Middle frontal gyrus (tissue), 1 donor: ENCODE results near the gene SMURF1.

Experiments
- DNase-seq: peaks from one replicate; pipeline ENCODE4 v3.0.0-alpha.2; 2015; ENCODE audit warnings: low spot score; ENCODE audit errors: extremely low spot score

SMURF1 gene

DNA sequence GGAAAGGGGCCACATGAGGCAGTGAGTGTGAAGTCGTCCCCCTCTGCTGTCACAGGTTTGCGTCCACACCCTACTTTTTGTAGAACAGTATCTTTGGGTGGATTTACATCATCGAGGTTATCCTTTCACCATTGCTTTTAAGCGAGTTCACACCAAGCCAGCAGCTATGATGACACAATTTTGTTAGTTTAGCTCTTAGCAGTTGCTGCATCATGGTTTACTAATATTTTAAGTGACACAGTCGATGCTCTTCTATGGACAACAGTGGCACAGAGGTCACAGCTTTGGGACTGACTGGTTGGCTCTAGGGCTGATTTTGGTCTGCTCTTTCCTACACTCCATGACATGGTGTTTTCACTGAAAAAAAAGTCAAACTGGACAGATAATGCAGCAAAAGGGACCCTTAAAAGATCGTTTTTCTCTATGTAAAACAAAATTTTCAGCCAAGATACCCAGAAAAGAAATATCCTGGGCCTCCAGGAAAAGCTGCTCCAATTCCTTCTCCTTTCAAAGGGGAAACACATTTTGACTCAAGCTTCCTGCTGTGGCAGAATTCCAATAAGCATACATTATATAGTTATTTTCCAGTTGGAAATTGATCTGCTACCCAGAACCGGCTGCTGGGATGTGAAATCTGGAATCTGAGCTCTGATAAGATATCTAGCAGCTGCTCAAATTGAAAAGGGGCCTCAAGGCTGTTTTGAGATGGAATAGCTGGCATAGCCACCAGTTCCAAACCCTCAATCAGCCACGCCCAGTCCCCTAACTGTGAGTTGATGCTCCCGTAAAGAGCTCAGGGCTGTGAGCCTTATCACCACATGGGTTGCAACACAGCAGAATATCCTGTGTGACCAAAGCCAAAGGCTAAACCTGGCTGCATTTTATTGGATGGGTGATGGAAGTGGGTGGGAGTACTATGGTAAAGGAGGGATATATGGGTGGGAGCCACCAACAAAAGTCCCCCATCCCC is 114.2 kb downstream of the SMURF1 start:
- DNase-seq: no peak

DNA sequence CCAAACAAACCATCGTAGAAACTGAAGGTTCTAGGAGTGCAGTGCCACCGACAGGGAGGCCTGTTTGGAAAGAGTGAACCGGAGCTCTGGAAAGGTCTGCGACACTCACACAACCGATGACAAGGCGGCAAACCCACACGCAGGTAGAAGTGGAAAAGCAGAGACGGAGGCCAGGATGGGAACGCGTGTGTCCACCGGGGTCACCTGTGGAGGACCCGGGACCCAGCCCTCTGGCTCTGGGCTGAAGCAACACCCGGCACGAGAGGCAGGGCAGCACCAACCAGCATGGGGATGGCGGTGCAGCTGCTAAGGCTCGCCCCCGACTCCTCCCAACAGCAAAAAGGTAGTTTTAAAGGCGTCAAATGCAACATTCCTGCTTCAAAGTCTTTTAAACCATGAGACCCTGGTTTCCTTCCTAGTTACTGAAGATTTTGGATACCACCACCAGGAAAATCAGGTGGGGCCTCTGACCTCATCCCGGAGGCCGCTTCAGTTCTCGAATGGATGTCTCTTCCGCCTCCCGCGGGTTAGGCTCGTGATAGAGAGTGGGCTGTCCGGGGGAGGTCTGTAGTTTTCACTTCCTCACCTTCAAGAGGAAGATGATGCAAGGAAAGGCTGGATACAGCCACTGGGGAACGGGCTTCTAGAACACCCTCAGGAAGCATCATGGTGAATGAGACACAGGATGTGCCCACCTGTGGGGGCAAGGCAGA is 115.5 kb downstream of the SMURF1 start:
- DNase-seq: no peak

- DNase-seq: no peak
Measured at GRCh38 chr7:99027841-99028240, 116.1 kb downstream of the SMURF1 start.

DNA sequence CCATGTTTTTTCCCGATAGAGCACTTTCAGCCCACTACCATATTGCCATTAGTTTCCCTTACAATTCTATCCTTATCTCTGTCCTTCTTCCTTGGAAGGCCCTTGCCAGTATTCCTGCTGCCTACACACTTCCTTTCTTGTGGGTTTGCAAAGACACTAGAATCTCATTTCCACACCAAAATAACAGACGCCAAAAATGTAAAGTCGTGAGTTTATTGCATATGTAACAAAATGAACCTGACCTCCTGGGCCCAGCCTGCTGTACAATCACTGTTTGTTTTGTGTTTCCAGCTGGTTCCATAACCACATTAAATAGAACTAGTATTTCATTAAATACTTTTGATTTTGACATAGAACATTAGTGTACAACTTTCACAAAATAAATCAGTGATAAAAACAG is 116.7 kb downstream of the SMURF1 start:
- DNase-seq: no peak

DNA sequence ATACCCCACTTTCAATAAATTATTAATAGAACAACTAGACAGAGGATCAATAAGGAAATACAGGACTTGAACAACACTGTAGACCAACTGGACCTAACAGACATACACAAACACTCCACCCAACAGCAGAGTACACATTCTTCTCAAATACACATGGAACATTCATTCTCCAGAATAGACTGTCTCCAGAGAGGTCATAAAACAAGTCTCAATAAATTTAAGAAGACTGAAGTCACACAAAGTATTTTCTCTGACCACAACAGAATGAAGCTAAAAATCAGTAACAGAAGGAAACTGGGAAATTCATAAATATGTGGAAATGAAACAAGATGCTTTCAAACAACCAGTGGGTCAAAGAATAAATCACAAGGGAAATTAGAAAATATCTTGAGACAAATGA is 119.8 kb downstream of the SMURF1 start:
- no peak for DNase-seq

- DNase-seq: no peak
Measured at GRCh38 chr7:99021941-99022560, 121.9 kb downstream of the SMURF1 start.

DNA sequence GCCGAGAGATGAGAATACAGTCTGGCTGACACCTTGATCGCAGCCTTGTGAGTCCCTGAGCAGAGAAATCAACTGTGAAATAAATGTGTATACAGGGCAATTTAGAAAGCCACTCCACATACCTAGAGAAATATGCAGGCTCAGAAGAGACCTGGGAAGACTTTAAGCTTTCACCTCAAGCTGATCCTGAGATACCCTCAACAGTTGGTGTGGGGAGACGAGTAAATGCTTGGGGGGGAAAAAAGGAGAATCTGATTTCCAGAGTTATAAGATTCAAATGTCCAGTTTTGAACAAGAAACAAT is 123.5 kb downstream of the SMURF1 start:
- DNase-seq: no peak

GRCh38 chr7:99019523-99020412 is 124.1 kb downstream of the SMURF1 start:
- DNase-seq: no peak

- no peak for DNase-seq
Measured at GRCh38 chr7:99016196-99016595, 127.7 kb downstream of the SMURF1 start.

DNA sequence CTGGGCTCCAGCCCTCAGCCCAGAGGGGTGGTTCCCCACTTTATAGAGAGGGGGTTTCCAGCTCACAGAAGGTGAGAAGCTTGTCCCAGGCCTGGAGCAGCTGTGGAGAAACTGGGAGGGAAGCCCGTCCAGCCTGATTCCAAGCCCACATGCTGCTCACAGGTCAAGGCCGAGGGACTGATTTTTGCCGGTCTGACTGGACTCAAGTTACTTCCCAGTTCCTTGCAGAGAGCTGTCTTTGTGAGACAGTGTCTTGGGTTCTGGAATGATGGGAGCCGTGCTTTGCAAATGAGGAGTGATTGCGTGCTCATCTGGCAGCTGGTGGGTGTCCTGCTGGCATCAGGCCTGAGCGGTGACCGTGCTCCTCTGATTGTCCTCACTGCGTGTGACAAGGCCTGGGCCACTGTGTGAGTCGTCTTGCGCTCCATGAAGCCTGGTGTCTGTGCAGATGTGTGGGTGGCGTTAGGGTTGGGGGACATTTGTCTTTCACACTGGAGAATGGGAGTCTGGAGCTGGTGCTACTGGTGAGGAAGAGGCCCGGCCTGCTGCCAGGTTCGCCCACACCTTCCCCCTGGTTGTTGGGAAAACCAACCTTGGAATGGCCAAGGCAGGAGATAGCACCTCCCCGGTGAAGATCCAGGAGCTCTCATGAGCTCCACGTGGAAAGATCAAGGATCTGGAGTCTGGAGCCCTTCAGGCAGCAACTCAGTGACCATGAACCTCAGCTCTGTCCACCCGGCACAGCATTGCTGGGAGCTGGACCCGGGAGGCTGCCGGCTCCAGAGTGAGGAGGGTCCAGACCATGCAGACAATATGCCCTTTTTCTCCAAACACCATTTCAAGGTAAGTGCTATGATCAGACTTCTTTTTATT is 129.6 kb downstream of the SMURF1 start:
- no peak for DNase-seq

DNA sequence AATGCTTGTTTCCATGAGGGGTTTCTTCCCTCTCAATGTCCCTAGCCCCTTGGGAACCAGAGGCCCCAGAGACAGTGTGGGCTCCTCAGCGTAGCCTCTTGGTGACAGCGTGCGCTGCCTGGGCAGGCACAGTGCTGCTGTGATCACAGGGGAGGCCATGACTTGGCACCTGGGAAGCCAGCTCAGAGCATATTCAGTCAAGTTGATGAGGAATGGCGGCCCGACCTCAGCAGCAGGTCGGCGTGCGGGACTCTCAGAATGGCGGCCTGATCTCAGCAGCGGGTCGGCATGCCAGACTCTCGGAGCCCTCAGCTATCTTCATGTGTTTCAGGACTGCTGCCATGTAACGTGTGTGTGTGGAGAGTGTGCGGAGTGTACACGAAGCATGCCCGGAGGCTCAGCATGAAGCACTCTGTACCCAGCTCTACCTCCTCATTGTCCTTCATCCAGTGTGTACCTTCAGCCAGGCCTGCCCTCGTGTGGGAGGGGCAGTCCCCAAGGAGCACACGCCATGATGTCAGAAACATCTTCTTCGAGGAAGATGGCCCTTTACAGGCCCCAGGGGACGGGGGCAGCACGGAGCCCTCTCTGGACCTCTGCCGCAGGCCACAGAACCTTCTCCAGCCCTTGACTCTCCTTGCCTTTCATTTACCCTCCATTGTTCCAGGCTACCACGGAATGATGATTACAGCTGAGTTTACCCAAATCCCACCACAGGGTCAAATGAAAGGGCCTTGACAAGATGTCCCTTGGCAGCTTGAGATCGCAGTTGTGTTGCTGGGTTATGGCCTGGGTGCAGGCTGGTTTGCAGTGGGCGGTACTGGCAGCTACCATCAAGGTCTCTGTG is 130.4 kb downstream of the SMURF1 start:
- DNase-seq: no peak

- DNase-seq: no peak
Measured at GRCh38 chr7:99012722-99013121, 131.2 kb downstream of the SMURF1 start.

DNA sequence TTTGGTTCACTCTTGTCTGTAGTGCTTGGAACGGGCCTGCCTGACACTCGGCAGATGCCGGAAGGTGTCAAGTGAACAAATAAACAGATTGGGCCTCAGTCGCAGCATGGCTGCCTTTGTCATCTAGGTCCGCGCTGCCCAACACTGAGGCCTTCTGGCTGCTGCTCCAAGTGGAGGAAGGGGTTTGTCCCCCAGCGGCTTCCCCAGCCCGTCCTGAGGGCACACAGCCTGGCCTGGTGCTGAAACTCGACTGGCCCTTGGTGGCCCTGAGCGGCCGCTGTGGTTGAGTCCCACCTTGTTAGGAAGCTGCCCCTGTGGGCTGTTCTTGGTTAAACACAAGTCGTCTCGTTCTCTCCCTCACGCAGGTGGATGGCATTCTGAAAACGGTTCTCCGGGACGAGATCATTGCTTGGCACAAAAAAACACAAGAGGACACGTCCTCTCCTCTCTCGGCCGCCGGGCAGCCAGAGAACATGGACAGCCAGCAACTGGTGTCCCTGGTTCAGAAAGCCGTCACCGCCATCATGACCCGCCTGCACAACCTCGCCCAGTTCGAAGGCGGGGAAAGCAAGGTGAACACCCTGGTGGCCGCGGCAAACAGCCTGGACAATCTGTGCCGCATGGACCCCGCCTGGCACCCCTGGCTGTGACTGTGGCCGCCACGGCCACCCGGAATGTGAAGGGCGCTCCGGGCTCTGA is 132.1 kb downstream of the SMURF1 start:
- DNase-seq: no peak

GRCh38 chr7:99011341-99011705 is 132.6 kb downstream of the SMURF1 start:
- DNase-seq: no peak

DNA sequence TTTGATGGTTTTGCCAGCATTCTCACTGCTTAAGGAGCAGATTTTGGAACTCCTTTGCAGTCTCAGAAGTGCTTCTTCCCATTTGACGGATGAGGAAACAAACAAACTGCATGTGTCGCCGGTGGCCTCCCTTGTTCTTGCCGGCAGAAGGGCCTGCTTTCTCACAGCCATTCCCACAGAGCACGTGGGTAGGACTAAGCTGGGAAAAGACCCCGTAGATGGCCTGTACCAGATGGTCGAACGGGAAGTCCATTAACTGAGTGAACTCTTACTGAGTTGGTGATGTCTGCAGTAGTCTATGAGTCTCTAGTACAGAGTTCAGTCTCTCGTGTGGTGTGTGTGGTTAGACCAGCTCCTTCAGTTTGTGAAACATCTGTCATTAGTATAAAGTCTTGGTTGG is 133.6 kb downstream of the SMURF1 start:
- DNase-seq: no peak

DNA sequence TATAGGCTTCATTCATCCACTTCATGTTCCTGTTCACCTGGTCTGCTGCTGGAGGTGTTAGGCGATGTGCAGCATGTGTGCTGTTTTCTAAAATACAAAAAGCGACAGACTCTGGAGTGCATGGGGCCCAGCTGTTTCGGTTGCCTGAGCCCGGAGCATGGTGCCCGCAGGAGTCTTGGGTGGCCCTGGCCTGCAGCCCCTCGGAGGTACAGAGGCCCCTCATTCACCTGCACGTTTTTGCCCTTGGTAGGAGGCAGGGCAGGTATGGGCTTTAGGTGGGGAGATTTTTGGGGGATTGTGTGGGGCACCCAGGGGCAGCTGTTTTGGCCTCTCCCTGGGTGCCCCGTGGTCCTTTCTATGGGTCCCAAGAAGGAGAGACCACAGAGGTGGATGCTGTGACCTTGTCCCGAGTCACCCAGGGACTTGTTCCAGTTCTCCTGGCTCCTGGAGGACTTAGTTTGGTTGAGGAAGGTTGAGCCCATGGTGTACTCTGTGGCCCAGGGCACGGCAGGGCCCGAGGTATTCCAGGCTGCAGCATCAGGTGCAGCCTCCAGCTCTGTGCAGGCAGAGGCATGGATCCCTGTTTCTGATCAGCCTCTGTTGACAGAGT is 134.9 kb downstream of the SMURF1 start:
- DNase-seq: no peak

GRCh38 chr7:99008181-99008631 is 135.7 kb downstream of the SMURF1 start:
- no peak for DNase-seq

DNA sequence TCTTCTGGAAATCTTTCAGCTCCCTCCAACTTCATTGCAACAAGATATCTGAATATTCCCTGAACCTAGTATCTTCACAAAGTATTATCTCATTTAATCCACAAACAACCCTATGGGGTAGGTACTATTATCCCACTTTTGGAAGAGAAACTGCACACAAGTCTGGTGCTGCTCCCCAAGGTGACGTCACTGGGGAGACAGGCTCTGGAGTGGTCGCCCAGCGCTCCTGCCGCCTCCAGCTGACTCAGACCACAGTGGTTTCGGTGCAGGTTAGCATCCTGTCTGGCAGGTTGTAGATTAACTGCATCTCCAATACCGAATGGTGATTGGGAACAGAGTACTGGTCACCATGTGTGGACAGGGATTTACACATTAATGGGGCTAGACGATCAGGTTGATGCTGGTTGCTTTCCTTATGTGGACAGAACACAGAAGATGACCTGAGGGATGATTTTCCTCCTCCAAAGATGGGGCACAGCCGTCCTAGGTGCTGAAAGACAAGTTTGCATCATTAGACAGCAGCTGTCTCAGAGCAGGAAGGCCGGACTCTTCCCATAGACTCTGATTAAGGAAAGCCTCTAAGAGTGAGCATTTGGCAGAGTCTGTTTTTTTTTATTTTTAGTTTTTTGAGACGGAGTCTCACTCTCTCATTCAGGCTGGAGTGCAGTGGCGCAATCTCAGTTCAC is 137.0 kb downstream of the SMURF1 start:
- DNase-seq: no peak
